ACC112 (cell line): Measurements from ENCODE around the gene NKD2.
A peak's percentile ranks its signal among the peaks of the same experiment; 100 is the strongest.

Experiments used
- H2AFZ ChIP-seq: fragments of 200-600 bp; sonication (generic); one replicate; pipeline ENCODE4 v1.6.0; 2017; ENCODE audit warnings: antibody characterized with exemption, low read length; ENCODE audit not compliant: unreplicated experiment
- H3K27ac ChIP-seq: fragments of 200-600 bp; sonication (generic); 2 replicates; pipeline ENCODE4 v1.5.1; 2014; ENCODE audit warnings: low read depth, mild to moderate bottlenecking, antibody characterized with exemption, low read length, moderate library complexity
- H3K27me3 ChIP-seq: fragments of 200-600 bp; sonication (generic); 2 replicates; pipeline ENCODE4 v1.6.1; 2014; ENCODE audit warnings: mild to moderate bottlenecking, antibody characterized with exemption, low read length, moderate library complexity, mixed read lengths; ENCODE audit not compliant: insufficient read depth
- H3K36me3 ChIP-seq: fragments of 200-600 bp; sonication (generic); 2 replicates; pipeline ENCODE4 v1.6.1; 2016; ENCODE audit warnings: mild to moderate bottlenecking, antibody characterized with exemption, low read length, moderate library complexity, mixed read lengths; ENCODE audit not compliant: insufficient read depth
- H3K4me1 ChIP-seq: fragments of 200-600 bp; sonication (generic); one replicate; pipeline ENCODE4 v1.6.1; 2016; ENCODE audit warnings: low read length, mixed read lengths; ENCODE audit not compliant: insufficient read depth, unreplicated experiment, control insufficient read depth
- H3K4me3 ChIP-seq: fragments of 200-600 bp; sonication (generic); 2 replicates; pipeline ENCODE4 v1.5.1; 2014; ENCODE audit warnings: mild to moderate bottlenecking, low read depth, low read length
- H3K79me2 ChIP-seq: fragments of 200-600 bp; sonication (generic); one replicate; pipeline ENCODE4 v1.6.0; 2016; ENCODE audit warnings: low read length; ENCODE audit not compliant: control insufficient read depth, unreplicated experiment, insufficient read depth

The NKD2 gene

DNA sequence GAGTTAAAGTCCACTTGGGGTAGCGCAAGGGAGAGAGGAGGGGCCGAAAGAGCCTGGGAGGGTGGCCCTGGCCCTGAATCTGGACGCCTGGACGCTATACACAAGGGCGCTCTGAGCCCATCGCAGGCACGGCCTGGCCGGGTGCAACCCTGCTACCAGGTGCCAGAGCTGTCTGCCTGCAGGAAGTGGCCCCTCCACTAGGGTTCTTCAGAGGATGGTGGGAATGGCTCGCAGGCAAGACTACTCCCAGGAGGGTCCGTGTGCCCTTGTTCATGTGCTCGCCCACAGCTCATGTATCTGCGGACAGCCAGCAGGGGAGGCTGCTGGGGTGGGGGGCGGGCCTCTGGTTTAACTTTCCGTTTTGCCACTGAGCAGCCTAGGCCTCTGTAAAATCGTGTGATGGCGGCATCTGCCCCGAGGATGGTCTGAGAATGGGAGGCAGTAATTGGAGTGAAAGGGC, 1.4 kb upstream of the NKD2 start:
- H3K4me3 ChIP-seq: no peak overlapping the region
- H3K27ac ChIP-seq: no peak overlapping the region
- peaks cover 78% of the 10 kb centered on the region for H3K27me3 ChIP-seq
- no peak overlapping the region for H2AFZ ChIP-seq
- H3K36me3 ChIP-seq: no peaks in the 10 kb centered on the region
- H3K79me2 ChIP-seq: no peaks in the 10 kb centered on the region
- H3K4me1 ChIP-seq: no peaks in the 10 kb centered on the region

DNA sequence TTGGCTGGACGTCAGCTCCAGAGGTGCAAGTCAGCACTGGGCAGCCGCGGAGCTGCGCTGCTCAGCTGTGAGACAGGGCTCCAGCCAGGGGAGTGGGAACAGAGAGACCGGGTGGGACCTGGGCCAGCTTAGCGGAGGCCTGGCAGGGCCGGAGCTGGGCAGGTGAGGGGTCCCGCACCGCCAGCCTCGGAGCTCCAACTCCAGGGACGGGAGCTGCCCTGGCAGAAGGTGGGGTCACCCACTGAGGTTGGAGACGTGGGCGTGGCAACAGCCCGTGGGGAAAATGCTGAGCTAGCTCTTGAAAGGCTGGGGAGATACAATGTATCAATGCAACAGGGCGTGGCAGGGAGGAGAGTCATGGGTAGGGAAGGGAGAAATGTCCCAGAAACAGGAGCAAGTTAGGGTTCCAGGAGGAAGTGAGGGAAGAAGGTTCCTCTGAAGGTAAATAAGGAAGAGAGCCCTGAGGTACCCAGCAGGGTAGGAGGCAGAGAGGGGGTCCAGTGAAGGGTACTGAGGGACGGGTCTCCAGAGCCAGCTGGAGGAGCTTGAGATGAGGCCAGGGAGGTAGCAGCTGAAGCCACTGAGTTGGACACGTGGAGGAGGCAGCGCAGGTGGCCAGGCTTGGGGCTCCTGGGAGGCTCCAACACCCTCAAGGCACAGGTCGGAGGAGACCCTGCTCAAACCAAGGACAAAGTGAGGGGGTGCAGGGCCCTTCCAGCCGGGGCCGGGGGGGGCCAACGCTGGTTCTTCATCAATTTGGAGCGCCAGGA, 736 bp upstream of the NKD2 start:
- Histone ChIP-seq H3K27ac (no peak overlapping the region), H3K79me2 (no peaks in the 10 kb centered on the region), H2AFZ (no peak overlapping the region), H3K27me3 (peaks cover 81% of the 10 kb centered on the region), H3K36me3 (no peaks in the 10 kb centered on the region), H3K4me1 (no peaks in the 10 kb centered on the region), H3K4me3 (no peak overlapping the region)

DNA sequence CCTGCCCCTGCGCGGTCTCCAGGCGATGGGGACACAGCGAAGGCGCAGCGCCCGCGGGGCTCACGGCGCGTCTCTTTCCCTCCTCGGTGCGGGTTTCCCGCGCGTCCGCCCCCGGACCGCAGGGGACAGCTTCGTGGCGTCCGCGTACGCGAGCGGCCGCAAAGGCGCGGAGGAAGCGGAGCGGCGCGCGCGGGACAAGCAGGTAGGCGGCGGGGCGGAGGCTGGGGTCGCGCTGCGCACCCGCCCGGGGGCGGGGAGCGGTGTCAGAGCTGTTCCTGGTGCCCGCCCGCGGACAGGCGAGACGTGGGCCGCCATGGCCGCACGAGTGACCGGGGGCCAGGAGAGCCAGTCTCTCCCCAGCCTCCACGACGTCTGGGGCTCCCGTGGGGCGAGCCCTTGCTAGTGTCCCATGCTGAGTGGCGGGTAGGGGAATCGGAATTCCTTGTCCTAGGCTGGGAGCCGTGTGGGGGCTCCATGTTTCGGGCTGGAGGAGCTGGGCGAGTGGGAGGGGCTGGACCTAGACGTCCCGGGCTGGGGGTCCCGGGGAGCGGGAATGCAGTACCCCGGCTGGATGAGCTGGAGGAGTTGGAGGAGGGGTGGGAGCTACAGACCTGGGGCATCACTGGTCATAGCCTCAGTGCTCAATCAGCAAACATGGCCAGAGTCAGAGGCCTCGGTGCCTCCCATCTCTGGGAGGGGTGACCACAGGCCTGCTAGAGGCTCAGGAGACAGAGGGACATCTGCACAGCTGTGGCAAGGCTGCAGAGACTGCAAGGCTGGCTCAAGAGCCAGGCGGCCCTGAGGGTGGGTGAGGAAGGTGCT, 968 bp downstream of the NKD2 start:
- H3K4me3 ChIP-seq: peak overlapping the region; percentile 37; the same call in 1 of the 2 replicates
- H3K4me1 ChIP-seq: no peaks in the 10 kb centered on the region
- no peaks in the 10 kb centered on the region for H3K36me3 ChIP-seq
- H3K27ac ChIP-seq: no peak overlapping the region
- peaks cover 65% of the 10 kb centered on the region for H3K27me3 ChIP-seq
- H2AFZ ChIP-seq: no peak overlapping the region
- H3K79me2 ChIP-seq: no peaks in the 10 kb centered on the region

DNA sequence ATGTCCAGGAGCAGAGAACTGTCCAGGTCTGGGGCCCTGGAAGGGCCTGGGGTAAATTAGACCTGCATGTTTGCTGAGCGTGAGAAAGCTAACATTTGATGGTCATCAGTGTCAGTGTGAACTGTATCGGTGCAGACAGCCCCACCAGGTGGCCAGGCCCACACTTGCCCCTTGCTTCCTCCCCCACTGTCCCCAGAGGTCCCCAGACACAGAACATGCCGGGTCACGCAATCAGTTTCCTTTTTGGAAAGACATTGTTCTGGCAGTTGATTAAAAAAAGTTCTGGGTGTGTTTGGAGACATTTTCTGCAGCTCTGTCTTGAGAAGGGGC, 1.5 kb downstream of the NKD2 start:
- Histone ChIP-seq H3K79me2 (no peaks in the 10 kb centered on the region), H2AFZ (no peak overlapping the region), H3K27ac (no peak overlapping the region), H3K4me1 (no peaks in the 10 kb centered on the region), H3K27me3 (peaks cover 60% of the 10 kb centered on the region), H3K36me3 (no peaks in the 10 kb centered on the region), H3K4me3 (no peak overlapping the region)

DNA sequence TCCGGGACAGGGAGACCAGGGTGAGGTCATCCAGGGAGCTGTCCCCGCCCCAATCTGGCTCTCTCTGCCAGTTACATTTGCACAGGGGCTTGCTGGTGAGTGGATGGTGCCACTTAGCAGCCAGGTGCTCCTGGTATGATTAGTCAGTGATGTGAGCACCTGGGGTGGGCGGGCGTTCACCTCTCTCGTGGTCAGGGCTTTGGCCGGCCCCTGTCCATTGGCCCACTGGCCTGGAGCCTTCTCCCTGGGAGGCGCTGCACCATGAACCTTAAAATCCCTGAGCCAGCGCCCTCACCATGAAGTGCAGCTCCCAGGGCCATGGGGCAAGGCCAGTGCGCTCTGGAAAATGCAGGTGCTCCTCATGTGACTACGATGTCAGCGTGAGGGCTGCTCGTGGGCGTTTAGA, 2.0 kb downstream of the NKD2 start:
- Histone ChIP-seq H2AFZ (no peak overlapping the region), H3K36me3 (no peaks in the 10 kb centered on the region), H3K4me1 (no peaks in the 10 kb centered on the region), H3K79me2 (no peaks in the 10 kb centered on the region), H3K4me3 (no peak overlapping the region), H3K27me3 (peaks cover 55% of the 10 kb centered on the region), H3K27ac (no peak overlapping the region)

DNA sequence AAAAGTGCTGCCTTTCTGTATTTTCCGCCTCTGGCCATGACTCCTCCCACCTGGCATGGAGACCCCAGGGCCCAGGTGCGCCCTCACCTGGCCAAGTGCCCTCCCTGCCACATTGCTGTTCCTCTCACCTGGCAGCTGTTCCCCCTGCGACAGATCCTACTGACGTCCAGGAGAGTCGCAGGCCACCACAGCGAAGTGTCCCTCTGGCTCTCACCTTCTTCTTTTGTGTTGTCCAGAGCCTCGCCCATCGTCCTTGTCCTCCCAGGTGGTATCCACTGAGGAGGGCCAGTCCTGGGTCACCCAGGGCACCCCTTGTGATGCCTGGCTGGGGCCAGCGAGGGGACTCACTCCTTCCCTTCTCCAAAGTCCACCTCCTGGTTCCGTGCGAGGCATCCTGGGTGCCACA, 2.6 kb downstream of the NKD2 start:
- Histone ChIP-seq H3K27me3 (peaks cover 51% of the 10 kb centered on the region), H3K4me1 (no peaks in the 10 kb centered on the region), H3K79me2 (no peaks in the 10 kb centered on the region), H2AFZ (no peak overlapping the region), H3K27ac (no peak overlapping the region), H3K4me3 (no peak overlapping the region), H3K36me3 (no peaks in the 10 kb centered on the region)

DNA sequence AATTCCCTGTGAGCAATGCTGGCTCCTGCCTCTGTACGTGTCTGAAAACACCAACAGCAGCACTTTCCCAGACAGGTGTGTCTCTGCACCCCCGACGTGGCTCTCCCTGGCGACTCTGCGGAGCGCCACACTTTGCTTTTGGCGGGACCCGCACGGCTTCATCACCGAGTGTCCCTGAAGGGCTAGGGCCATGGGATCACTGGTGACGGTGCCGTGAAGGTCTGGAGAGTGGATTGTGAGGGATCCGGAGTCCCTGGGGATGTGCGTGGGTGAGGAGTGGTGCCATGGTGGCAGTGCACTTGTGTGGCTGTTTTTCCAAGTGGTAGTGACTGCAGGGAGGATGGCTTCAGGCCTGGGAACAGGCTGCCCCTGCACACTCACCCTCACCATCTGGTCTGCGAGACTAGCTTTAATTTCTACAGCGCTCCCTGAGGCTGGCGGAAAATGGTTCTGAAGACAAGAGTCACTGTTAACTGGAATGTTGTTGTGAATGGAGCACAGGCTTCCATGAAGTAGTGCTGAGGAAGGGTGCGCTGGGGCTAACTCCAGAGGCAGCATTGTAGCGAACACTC, 3.2 kb downstream of the NKD2 start:
- H2AFZ ChIP-seq: no peak overlapping the region
- peaks cover 51% of the 10 kb centered on the region for H3K27me3 ChIP-seq
- no peaks in the 10 kb centered on the region for H3K36me3 ChIP-seq
- no peak overlapping the region for H3K27ac ChIP-seq
- no peak overlapping the region for H3K4me3 ChIP-seq
- no peaks in the 10 kb centered on the region for H3K4me1 ChIP-seq
- no peaks in the 10 kb centered on the region for H3K79me2 ChIP-seq

DNA sequence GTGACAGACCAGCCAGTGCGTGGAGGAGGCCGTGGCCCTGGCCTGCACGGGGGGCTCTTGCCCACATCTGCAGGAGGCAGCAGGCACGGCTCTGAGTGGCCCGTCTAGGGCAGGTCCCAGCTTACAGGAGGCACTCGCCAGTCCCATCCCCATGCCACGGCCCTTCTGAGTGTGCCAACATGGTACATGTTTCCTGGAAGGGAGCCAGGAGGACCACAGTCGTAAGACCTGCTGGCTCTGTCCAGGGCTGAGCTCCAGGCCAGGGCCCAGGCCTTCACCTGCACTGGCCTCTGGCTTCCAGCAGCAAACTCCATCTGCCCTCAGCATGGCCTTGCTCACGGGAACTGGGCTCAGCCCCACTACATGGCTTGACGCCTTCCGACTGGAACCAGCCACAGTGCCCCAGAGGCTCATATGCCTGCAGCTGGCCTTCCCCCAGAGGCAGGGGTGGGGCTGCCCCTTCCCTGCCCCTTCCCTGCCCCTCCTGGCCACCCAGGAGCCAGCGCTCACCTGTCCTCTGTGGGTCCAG, 3.8 kb downstream of the NKD2 start:
- Histone ChIP-seq H3K4me1 (no peaks in the 10 kb centered on the region), H3K36me3 (no peaks in the 10 kb centered on the region), H3K4me3 (no peak overlapping the region), H3K27ac (no peak overlapping the region), H2AFZ (no peak overlapping the region), H3K27me3 (peaks cover 45% of the 10 kb centered on the region), H3K79me2 (no peaks in the 10 kb centered on the region)

DNA sequence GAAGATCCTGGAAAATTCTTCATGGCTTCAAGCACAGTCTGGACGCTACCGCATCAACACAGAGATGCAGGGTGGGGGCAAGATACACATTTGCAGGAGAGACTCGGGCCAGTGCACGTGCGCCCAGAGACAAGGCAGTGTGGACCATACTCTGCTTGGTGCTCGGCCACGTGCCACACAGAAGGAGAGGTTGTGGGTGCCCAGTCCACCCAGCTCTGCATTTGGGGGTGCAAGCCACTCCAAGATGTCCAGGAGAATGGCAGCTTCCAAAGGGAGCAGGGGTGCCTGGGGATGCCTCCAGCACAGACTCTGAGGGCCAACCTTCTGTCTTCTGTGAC, 4.3 kb downstream of the NKD2 start:
- Histone ChIP-seq H3K4me3 (no peak overlapping the region), H3K4me1 (no peaks in the 10 kb centered on the region), H2AFZ (no peak overlapping the region), H3K27ac (no peak overlapping the region), H3K36me3 (no peaks in the 10 kb centered on the region), H3K79me2 (no peaks in the 10 kb centered on the region), H3K27me3 (peaks cover 40% of the 10 kb centered on the region)

DNA sequence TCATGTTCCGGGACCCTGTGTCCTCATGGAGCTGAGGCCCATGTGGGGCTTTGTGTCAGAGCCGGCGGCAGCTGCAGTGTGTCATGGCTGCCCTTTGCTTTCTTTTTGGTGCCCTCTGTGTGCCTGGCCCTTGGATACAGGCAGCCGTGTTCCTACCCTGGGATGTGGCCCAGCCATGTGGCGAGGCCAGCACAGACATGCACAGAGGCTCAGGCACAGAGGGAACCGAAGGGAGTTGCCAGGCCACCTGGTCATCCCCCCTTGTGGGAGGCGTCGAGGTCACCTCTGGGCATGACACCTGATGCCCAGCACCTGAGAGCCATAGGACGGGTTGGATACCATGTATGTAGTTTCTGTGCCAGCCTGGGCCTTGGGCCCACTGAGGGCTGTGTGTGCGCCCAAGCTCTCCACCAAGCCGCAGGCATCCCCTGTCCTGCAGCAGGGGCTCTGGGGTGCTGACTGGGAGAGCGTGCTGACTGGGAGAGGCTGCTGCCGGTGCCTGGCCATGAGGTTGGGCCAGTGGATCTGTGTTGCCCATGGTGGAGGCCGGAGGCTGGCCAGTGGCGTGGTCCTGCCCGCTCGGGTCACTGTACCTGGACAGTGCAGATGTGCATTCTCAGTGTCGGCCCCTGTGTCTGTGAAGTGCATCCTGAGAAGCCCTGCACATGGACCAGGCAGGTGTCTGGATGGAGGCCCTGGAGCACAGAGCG, 4.8 kb downstream of the NKD2 start:
- no peak overlapping the region for H3K27ac ChIP-seq
- H3K4me3 ChIP-seq: no peak overlapping the region
- H3K36me3 ChIP-seq: no peaks in the 10 kb centered on the region
- H3K27me3 ChIP-seq: peaks cover 35% of the 10 kb centered on the region
- H3K4me1 ChIP-seq: no peaks in the 10 kb centered on the region
- no peaks in the 10 kb centered on the region for H3K79me2 ChIP-seq
- no peak overlapping the region for H2AFZ ChIP-seq
